EH (cell line): ENCODE measurements around the gene HSF5.
A peak's percentile ranks its signal among the peaks of the same experiment; 100 is the strongest.
"Not testable (repeated sequence)": the region's sequence is repeated elsewhere in the genome, so short reads cannot be mapped to it uniquely, and the experiment has no call there.

Experiments used
- DNase-seq: peaks from one replicate; pipeline ENCODE4 v3.0.0-alpha.2; 2015; ENCODE audit warnings: low read depth

Gene HSF5

DNA sequence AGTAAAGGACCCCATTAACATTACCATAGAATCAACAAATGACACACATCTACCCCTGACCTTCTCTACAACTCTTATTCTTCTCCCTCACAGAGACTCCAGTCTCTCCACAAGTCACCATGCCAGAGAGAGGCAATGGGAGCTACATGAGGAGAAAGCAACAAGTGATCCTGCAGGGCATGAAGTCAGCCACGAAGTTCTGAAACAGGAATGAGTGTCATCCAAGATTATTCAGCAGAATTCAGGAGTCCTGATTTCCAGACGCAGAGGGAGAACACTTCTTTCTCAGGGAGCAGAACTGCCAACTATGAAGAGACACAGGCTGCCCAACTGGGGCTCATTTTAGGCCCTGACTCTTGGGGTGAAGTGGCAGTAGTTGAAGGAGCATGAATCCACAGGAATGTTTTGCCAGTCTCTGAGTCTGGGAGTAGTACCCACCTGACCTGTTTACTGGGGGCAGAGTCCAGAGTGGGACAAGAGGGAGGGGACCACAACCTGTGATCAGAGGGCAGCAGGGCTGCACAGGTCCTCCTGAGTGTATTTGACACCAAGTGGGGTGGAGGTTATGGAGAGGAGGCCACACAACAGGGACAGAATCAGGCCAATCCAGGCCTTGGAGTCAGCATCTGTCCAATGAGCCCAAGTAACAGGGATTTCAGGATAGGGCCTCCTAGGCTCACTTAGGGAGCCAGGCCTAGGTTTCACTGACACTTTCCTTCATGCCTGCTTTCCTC, 28.6 kb upstream of the HSF5 start:
- DNase-seq = no peak

DNA sequence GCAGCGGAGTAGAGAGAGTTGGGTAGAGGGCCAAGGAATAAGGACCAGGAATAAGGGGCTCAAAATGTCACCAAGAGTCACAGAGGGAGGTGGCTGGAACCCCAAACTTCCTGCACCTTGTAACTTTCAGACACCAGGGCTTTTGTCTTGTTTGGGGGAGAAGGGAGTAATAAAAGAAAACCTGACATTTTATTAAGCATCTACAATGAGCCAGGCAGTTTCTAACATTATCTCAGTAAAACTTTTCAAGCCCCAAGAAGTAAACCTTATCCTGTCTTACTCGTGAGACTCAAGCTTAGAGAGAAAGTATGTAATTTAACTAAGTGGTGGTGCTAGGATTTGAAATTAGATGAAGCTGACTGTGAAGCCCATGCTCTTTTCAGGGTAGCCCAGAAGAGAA, 27.1 kb upstream of the HSF5 start:
- no peak for DNase-seq

DNA sequence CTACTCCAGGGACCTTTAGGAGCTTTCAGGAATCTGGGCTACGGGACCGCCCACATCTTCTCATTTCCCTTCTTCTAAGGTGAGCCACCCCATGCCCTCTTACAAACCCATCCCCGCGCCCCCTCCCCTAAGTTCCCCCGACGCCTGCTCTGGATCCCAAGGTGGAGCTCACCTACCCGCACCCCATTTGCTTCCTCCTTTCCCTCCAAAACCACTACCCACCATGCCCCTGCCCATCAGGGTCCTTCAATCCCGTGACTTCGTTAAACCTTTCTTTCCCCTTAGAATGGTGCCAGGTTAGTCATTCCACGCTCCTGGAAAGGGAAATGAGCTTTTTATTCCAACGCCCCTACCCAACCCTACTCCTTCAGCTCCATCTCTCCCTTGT, 26.6 kb upstream of the HSF5 start:
- no peak for DNase-seq

DNA sequence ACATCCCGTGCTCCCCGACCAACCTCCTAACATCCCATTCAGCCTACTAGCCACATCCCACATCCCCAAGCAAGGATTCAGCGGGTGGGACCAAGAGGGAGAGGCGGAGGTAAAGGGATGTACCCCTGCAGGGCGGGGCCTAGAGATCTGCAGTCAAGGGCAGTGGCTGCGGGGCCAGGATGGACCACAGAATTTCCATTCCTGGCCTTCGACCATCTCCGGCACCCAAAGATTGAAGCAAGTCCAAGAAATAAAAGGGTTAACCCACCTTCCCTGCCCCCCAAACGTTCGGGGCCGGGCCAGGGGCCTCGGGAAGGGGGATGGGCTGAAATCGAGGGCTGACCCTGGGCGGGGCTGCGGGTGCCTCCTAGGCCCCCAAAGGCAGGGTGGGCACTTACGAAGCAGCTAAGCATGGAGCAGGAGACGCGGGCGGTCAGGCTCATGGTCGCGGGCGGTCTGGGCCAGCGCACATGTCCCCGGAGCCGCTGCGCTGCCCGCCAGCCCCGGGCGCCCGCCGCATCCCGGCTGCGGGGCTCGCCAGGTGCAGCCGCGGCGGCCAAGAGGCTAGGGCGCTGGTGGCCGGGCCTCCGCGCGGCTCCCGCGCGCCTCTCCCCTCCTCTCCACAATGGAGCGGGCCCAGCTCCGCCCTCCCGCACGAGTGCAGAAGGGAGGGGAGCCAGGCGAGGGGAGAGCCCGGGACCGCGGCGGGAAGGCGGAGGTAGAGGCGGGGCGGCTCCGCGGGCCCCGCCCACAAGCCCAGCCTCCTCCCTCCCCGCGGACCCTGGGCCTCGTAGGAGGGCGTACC, 26.0 kb upstream of the HSF5 start, which contains the start of gene MTMR4:
Gene MTMR4, minus strand, starts transcription at position 674 of the 805 bp plus-strand sequence. Its CDS starts 231 bp downstream, at position 443.
- peak; percentile 81 for DNase-seq

DNA sequence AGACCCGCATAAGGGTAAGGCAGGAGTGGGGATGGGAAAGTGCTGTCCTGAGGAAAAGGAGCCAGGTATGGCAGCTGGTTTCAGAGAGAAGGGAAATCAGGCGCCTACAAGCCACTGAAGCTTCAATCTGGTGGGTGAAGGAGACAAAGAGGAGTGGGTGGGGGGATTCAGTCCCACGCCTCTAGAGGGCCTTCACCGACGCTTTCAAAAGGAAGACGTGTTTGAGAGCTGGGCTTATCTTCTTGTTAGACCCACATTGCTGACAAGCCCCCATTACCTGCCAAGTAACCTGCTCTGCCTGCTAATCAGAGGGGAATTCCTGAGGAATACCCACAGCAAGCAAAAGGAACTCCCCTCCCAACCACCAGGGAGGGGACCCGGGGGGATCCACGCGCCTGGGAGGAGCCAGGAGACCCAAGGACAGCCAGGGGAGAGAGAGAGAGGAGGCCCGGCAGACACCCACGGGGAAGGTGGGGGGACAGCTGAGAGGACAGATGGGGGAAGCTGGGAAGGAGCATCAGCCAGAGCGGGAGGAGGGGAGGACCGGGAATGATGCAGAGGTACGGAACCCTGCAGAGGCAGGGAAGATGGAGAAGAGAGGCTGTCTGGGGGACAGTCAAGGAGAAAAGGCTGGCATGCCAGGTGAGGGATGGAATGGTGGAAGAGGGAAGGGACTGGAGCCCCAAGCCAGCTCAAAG, 25.2 kb upstream of the HSF5 start:
- no peak for DNase-seq

DNA sequence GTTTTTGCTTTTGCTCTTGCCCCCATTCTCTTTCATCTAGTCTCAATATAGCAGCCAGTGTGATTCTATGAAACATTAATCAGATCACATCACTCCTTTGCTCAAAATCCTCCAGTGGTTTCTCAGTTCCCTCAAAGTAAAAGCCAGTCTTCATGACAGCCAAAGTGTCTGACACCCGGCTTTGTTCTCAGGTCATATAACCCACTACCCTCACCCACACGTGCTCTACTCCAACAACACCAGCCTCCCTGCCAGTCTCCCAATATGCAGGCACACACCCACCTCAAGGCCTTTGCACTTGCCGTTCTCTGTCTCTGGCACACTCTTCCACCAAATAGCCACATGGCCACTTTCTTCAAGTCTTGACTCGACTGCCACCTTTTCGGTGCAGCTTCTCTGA, 21.9 kb upstream of the HSF5 start:
- DNase-seq = no peak

DNA sequence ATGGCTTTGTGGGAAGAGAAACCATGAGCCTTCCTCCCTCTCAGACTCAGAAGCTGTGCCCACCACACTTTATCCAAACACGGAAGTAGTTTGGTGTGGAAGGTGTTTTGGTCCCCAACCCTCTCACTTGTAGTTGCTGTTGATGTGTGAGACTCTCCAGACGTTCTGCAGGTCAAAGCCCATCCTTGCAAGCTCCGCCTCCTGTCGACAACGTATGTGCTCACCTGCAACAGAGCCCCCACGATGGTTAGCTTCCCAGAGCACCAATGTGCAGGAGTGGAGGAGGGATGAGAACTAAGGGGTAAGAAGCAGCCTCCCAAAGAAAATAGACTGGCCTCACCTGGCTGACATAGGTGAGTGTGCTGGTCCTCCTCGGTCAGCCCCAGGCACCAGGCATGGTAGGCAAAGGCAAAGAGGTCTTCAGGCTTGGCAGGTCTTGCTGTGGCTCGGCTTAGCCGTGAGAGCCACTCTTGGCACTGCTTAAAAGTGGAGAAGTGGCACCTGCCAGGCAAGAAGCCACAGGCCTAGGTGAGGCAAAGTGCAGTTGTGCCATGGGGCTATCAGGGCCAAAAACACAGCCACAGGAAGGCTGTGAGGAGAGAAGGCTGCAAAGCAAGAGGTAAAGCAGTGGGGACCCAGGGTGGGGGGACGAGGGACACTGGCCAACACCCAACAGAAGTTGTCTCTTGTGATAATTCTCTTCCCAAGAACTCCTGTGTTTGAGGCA, 20.3 kb upstream of the HSF5 start:
- no peak for DNase-seq

DNA sequence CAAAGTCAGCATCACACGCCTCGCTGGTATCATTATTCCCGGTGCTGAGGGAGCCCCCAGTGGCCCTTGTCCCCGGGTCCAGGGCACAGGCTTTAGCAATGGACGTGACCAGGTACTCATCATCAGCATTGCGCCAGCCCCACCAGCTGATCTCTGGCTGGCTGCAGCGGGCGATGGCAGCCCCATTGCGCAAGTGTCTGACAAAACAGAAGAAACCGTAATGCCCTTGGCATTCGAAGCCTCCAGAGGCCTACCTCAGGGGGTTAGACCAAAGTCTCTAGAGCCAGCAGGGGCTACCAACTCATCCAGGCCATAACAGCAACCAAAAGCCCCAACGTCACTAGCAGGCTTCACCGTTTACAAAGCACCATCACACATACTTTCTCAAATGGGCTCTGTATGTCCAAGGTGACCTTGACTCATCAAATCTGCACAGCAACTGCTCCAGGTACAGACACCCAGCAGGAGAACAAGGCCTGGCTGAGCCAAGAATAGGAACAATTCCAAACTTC, 19.0 kb upstream of the HSF5 start:
- DNase-seq = no peak

DNA sequence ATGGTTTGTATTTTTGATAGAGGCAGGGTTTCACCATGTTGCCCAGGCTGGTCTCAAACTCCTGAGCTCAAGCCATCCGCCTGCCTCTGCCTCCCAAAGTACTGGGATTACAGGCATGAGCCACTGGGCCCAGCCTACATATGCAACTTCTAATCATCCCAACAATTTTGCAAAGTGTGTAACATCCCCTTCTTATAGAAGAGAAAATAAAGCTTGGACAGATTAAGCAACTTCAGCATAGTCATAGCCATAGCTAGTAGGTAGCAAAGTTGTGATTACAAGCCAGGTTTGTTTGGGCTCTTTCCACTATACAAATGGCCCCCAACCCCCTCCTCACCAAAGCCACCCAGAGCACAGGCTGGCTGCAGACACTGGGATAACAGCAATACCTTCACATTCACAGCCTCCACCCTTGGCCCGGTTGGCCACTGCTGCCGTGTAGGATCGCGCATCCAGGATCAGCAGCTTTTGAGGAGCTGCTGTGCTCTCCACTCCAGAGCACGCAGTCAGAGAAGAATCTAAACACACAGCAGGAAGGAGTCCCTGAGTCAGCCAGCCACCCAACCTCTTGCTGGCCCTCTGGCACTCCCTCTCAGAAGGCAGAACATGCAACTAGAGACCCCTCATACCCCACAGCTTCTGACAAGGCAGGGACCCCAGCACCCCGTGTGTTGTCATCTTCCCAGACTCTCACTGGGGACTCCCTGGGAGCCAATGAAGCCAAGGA, 18.3 kb upstream of the HSF5 start:
- DNase-seq = no peak

DNA sequence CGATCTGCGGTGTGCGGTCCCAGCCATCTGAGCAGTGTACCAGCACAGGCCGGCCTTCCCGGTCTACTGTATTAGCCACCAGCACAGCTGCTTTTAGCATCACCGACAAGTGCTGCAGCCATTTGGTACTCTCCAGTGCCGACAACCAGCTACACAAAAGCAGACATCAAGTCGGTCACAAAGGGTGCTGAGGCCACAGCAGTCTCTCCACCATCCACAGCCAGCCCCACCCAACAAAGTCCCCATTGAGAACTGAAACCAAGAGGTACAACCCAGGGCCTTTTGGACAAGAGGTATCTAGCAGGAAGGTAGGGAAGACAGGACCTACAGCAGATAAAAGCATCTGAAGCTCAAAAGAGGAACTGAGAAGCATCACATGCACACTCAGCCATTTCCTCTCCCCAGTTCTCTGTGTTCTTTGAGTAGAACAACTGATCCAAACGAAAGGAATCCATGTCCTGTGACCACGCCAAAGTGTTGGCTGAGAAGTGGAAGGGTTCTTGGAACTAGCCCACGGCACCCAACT, 16.7 kb upstream of the HSF5 start:
- DNase-seq = no peak

DNA sequence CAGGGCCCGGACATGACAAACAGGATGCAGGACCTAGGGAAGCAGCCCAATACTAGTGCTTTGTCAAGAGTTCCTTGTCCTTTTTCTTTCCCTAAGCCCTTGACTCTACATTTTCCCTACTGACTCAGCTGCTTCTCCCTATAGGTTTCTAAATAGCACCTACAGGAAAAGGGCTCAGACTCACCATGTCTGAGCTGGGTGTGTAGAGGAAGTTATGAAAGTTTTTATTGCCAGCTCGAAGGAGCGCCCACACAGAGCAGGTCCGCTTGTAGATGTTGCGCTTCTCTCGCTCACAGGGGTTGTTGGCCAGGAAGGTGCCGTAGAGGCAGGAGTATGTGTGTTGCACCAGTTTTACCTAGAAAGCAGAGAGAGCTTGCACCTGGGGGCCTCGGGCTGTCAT, 15.7 kb upstream of the HSF5 start:
- no peak for DNase-seq

DNA sequence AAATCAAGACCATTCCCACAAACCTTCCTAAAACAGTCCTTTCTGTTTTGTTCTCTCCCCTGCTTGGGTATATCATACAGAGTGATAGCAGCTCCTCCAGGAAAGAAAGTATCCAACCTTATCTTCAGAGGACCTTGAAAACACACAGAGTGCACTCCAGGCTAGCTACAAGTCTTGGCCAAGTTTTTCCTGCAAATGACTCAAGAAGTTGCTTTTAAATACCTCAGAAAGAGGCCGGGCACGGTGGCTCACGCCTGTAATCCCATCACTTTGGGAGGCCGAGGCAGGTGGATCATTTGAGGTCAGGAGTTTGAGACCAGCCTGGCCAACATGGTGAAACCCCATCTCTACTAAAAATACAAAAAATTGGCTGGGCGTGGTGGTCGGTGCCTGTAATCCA, 14.9 kb upstream of the HSF5 start:
- not testable (repeated sequence) for DNase-seq

DNA sequence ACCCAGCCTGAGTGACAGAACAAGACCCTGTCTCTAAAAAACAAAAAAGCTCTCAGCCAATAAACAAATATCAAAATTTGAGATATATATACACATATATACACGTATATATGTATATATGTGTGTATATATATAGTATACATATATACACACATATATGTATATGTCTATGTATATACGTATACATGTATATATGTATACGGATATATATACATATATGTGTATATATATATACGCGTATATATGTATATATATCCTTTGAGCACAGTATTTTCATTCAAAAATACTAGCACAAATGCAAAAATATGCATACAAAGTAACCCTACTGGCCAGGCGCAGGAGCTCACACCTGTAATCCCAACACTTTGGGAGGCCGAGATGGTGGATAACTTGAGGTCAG, 13.2 kb upstream of the HSF5 start:
- DNase-seq = no peak

DNA sequence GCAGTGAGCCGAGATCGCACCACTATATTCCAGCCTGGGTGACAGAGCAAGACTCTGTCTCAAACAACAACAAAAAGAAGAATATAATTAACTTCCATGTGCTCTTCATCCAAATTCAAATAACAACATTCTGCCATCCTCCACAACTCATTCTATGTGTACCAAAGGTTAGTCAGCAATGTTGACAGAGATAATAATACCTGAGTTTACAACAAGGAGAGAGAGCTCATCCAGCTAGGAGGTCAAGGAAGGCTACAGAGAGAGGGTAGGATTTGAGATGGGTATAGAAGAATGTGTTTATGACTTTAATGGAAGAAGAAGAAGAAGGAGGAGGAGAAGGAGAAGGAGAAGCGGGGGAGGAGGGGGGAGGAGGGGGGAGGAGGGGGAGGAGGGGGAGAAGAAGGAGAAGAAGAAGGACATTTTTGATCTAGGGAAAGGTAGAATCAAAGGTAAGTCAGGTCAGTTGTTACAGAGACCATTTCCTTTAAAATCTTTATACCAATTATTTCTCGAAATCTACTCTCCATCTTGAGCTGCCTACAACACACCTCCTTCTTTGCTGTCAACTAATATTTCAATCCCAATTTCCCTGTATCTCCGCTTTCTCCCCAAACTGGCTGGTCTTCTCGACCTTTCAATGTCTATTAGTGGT, 10.1 kb upstream of the HSF5 start:
- DNase-seq = no peak

DNA sequence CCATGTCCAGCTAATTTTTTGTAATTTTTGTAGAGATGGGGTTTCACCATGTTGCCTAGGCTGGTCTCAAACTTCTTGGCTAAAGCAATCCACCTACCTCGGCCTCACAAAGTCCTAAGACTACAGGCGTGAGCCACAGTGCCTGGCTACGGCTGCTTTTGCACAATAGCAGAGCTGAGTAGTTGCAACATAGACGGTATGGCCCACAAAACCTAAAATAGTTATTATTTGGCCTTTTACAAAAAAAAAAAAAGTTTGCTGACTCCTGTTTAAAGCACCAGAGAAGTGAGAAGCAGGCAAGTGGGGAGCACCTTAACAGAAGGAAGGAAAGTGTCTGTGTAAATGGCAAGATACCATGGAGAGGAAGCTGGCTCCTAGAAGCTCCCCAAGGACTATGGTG, 5.3 kb upstream of the HSF5 start:
- DNase-seq = no peak

DNA sequence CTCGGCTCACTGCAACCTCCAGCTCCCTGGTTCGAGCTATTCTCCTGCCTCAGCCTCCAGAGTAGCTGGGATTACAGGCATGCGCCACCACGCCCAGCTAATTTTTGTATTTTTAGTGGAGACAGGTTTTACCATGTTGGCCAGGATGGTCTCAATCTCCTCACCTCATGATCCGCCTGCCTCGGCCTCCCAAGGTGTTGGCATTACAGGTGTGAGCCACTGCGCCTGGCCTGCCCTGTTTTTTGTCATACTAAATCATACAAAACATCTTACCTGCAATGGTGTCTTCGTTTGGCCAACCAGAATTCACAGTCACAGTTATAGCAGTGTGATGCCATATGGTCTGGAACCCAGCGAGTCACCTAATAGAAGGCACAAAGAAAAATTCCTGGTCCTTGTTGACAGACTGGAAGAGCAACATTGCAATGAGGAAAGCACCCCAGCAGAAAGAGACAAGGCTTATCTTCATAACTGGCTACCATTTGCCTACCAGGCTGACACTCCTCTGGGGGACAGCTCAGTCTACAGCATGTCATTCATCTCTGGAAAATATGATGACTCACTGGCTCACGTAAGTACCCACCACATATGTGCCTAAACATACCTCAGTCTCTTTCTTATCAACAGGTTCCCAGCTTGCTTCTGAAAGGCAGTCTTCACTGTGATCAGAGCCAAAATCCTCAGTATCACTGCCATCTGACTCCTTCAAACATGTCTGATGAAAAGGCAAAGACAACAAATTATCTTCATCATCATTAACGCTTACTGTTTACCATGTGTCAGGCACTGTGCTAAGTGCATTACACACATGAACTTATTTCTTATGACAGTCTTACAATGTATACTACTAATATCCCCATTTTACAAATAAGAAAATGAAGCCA, 4.3 kb upstream of the HSF5 start:
- DNase-seq = no peak

DNA sequence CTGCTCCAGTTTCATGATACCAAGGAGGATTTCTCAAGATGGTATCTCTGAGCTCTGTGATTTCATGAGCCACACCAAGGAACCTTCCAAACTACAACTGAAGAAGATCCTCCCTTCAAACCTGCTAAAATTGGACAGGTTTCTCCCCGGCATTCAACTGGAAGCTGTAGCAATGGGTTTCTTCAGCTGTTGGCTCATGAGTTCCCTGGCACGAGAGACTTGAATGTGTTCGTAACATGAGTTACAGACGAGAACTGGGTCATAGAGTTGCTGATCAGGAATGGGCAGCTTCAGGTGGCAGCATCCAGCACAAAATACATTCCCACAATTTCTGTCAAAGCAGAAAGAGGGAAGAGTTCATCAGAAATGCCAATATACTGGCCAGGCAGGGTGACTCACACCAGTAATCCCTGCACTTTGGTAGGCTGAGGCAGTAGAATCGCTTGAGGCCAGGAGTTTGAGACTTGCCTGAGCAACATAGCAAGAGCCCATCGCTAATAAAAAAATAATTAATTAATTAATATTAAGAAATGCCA, 3.4 kb upstream of the HSF5 start:
- no peak for DNase-seq

DNA sequence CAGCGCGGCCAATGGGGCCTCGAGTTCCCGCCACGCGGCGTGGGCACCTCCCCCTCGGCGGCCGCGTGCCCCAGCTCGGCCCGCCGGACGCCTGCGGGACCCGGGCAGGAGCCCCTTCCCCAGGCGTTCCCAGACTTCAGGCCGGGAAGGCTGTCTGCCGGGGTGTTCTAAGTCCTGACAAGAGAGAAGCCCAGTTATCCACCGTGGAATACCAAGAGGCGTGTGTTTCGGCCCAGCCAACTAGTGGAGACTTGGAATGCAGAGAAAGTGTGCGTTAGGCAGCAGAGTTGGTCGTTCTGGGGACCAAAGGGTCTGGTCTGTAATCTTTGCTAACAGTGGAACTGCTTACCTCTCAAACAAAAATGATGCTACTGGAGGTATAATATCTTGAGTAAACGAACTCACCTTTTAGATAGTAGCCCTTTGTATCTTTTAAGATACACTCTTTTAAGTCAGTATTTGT, 251 bp upstream of the HSF5 start:
- no peak for DNase-seq

DNA sequence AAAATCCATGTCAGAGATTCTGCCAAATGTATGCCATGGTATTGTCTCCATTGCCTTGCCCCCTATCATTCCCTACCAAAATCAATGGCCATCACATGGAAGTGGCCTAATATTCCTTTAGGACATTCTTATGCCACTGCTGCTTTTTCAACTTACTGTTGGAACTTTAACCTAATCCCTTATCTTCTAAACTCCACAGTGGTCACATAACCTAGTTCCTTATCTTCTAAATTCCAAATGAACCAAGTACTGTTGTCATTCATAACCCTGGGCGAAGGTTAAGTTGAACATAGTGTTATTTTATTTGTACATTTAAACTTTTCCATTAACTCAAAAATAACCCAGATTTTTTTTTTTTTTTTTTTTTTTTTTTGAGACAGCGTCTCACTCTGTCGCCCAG, 3.6 kb downstream of the HSF5 start:
- DNase-seq = no peak
